Measurements from ENCODE around the gene HNRNPDL.

The HNRNPDL gene

DNA sequence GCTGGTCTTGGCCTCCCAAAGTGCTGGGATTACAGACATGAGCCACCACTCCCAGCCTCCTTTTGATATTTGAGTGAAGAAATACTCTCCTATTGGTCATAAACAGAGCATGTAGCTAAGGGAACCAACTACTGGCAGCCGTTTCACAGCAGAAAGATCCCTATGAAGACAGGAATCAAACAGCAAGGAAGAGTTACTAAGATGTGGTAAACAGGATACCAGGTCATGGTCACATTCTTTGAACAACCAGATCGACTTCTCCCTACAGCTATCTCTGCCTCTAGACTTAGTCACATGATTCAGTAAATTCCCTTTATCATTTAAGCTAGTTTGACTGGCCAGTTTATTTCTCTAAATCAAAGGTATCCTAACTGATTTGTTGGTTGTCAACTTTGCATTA lies 47.5 kb downstream of the HNRNPDL start:
- no peak overlapping the region for H3K4me3 Mint-ChIP-seq
- peaks cover 7% of the 10 kb centered on the region for H3K4me1 Mint-ChIP-seq (ENCODE audit: low read depth)
- H3K27me3 Mint-ChIP-seq: no peaks in the 10 kb centered on the region
- H3K9me3 Mint-ChIP-seq: no peaks in the 10 kb centered on the region
- H3K36me3 Mint-ChIP-seq (ENCODE audit: low read depth): peaks cover 2% of the 10 kb centered on the region
- no peak overlapping the region for H3K27ac Mint-ChIP-seq

DNA sequence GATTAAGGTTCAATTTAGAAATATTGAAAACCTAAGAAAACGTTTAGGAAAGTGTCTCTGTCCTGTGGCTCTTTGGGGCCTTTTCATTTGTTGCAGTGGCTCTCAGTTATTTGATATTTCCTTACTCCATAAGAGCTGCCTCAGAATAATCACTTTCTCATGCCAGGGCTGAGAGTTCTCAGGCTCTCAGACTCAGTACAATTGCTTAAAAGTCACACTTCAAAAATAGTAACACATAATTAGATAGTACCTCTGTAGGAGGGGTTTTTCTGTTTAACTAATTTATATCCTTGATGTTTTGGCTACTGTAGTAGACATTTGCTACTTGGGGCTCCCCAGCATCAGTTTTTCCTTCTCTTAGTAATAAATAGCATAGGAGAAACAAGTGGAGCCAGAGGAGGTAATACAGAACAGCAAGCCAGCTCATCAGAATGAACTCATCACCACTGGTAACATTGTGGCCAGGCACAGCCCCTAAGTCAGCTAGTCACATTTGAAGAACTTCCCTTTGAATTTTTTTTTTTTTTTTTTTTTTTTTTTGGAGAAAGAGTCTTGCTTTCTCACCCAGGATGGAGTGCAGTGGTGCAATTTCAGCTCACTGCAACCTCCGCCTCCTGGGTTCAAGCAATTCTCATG lies 48.5 kb downstream of the HNRNPDL start:
- H3K4me3 Mint-ChIP-seq: no peak overlapping the region
- no peaks in the 10 kb centered on the region for H3K9me3 Mint-ChIP-seq
- peaks cover 5% of the 10 kb centered on the region for H3K36me3 Mint-ChIP-seq (ENCODE audit: low read depth)
- H3K27ac Mint-ChIP-seq: no peak overlapping the region
- peaks cover 10% of the 10 kb centered on the region for H3K4me1 Mint-ChIP-seq (ENCODE audit: low read depth)
- no peaks in the 10 kb centered on the region for H3K27me3 Mint-ChIP-seq

DNA sequence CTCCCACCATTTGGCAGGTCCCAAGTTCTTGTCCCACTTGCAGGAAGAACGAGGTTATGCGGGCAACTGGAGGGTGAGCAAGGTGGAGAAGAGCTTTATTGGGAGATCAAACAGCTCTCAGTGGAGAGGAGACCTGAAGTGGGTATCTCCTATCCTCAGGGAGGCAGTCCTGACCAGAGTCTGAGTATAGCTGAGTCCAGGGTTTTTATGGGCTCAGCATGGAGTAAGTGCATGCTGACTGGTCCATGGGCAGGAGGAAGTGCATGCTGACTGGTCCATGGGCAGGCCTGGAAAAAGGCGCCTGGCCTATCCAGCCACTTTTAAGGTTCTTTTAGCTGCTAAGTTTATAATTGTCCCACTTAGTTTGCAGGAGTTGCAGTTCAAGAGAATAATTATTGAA lies 49.0 kb downstream of the HNRNPDL start:
- Mint-ChIP-seq H3K4me3 (no peak overlapping the region), H3K4me1 (ENCODE audit: low read depth) (peaks cover 14% of the 10 kb centered on the region), H3K36me3 (ENCODE audit: low read depth) (peaks cover 10% of the 10 kb centered on the region), H3K9me3 (no peaks in the 10 kb centered on the region), H3K27me3 (no peaks in the 10 kb centered on the region), H3K27ac (no peak overlapping the region)

DNA sequence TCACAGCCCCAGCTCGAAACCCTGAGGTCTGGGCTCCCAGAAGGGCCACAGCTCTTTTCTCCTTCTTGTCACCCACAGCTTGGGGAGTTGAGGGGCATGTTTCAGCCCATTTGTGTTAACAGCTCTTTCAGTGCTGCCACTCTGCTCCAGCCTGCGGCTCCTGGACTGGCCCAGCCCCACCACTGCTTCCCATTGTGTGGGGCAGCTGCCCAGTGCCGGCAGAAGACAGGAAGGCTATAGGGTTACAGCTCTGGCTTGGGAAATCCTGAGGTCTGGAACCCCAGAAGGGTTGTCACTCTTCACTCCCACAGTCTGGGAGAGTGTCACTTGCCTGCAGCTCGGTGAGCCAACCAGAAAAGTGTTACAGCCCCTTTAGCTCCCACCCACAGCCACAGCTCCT lies 49.4 kb downstream of the HNRNPDL start:
- Mint-ChIP-seq H3K4me3 (no peak overlapping the region), H3K36me3 (ENCODE audit: low read depth) (peaks cover 10% of the 10 kb centered on the region), H3K27ac (no peak overlapping the region), H3K9me3 (no peaks in the 10 kb centered on the region), H3K27me3 (no peaks in the 10 kb centered on the region), H3K4me1 (ENCODE audit: low read depth) (peaks cover 18% of the 10 kb centered on the region)

DNA sequence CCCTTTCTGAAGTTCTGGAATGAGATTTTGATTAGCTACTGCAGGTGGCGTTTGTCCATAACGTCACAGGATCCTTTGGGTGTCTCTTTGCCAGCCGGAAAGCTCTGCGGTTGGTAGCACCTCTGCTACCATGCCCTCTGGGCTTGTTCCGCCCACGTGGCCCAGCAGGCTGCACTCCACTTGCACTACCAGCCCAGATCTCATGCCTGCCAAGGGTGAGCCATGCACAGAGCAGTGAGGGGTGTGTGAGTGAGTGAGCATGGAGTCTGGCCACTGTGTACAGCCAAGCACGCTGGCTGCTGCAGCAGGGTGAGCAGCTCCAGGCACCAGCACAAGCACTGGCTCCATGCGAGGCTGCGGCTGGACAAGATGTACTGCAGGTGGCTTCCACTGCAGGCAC lies 49.9 kb downstream of the HNRNPDL start:
- Mint-ChIP-seq H3K9me3 (no peaks in the 10 kb centered on the region), H3K36me3 (ENCODE audit: low read depth) (peaks cover 10% of the 10 kb centered on the region), H3K4me3 (no peak overlapping the region), H3K4me1 (ENCODE audit: low read depth) (peaks cover 23% of the 10 kb centered on the region), H3K27me3 (no peaks in the 10 kb centered on the region), H3K27ac (no peak overlapping the region)

DNA sequence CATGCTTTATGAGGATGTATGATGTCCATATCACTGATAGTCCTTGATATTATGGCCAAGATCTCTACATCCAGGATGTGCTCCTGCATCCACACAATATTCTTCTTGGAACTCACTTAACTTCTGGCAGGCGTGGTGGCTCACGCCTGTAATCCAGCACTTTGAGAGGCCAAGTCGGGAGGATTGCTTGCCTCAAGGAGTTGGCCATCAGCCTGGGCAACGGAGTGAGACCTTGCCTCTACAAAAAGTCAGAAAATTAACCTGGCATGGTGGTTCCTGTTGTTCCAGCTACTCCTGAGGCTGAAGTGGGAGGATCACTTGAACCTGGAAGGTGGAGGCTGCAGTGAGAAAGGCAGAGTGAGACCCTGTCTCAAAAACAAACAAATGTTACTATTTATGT lies 54.2 kb downstream of the HNRNPDL start:
- H3K4me1 Mint-ChIP-seq (ENCODE audit: low read depth): peaks cover 24% of the 10 kb centered on the region
- peak overlapping the region; percentile 99 for H3K4me3 Mint-ChIP-seq
- no peaks in the 10 kb centered on the region for H3K27me3 Mint-ChIP-seq
- no peaks in the 10 kb centered on the region for H3K9me3 Mint-ChIP-seq
- H3K36me3 Mint-ChIP-seq (ENCODE audit: low read depth): peaks cover 37% of the 10 kb centered on the region
- peak overlapping the region; percentile 8 for H3K27ac Mint-ChIP-seq

DNA sequence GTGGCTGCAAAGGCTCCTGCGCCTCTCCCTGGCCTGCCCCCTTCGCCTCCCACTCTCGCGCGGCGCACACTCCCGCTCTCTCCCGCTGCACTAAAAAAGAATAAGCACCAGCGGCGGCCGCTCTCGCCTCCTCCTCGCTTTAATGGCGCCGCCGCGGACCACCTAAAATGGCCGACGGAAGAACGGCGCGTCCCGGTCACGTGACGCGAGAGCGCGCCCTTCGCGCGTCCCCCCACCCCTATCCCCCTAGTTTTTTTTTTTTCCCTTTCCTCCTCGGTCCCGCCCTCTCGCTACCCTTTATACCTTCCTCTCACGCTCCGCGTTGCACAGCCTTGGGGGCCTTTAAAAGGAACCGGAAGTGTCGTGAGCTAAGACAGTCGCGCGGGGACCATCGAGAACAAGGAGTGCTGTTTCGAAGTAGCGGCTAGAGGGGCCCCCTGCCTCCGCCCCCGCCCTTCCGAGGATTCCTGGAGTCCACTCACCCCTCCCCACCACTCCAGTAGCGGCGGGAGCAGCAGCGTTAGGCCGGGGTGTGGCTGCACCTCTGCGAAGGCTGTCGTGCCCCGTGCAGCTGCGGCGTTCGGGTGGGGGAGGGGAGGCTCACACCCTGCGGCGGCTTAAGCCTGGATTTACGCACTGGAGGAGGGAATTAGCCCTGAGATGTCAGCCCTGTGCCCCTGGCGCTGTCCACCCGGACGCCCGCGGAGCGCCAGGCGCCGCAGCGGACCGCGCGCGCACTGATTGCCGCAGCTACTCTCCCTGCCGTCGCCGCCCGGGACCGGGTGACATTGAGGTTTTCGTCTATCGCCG lies 56.2 kb downstream of the HNRNPDL start, which contains the start of gene HNRNPD:
TSS of gene HNRNPD (minus strand) at position 176 of the 810 bp plus-strand sequence. CDS start 313 bp downstream, outside the sequence.
- Mint-ChIP-seq H3K36me3 (ENCODE audit: low read depth) (peaks cover 58% of the 10 kb centered on the region), H3K4me1 (ENCODE audit: low read depth) (peaks cover 45% of the 10 kb centered on the region), H3K4me3 (peak within 1 kb of the TSS; percentile 99), H3K27ac (peak within 1 kb of the TSS; percentile 99), H3K9me3 (no peaks in the 10 kb centered on the region), H3K27me3 (no peaks in the 10 kb centered on the region)

DNA sequence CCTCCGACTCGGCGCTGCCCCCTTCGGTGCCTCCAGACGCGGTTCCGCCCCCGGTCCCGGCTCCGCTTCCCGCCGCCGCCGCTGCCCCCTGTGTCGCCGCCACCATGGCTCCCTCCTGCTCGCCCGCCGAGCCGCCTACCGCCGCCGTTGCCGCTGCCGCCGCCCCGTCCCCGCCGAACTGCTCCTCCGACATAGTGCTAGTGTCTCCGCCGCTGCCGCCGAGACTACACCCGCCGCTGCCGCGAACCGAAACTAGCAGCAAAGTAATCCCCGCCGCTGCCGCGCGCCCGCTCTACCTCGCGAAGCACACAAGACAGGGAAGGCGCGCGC lies 56.8 kb downstream of the HNRNPDL start:
- no peaks in the 10 kb centered on the region for H3K9me3 Mint-ChIP-seq
- no peaks in the 10 kb centered on the region for H3K27me3 Mint-ChIP-seq
- peak overlapping the region; percentile 99 for H3K27ac Mint-ChIP-seq
- peak overlapping the region; percentile 99 for H3K4me3 Mint-ChIP-seq
- peaks cover 51% of the 10 kb centered on the region for H3K4me1 Mint-ChIP-seq (ENCODE audit: low read depth)
- peaks cover 64% of the 10 kb centered on the region for H3K36me3 Mint-ChIP-seq (ENCODE audit: low read depth)

Measured in stimulated activated naive CD8-positive, alpha-beta T cell treated with anti-CD3 and anti-CD28 coated beads, Interleukin-15, Interleukin-2, amounts not matched to agents 100 ng/mL and 50 ng/mL, for 24 hours (primary cell).